ENCODE results near the gene CRIP2. TPM values are rescaled to one million over a fixed set of nuclear protein-coding genes. Genes with fewer than 3 reads are reported as not detected.

CRIP2 gene
- total and polyA plus RNA-seq, 2 of the 8 experiments (the other 6 are each of a cell fraction or from before 2014, with no cell fraction given), result 4.2 to 13.5 TPM

DNA sequence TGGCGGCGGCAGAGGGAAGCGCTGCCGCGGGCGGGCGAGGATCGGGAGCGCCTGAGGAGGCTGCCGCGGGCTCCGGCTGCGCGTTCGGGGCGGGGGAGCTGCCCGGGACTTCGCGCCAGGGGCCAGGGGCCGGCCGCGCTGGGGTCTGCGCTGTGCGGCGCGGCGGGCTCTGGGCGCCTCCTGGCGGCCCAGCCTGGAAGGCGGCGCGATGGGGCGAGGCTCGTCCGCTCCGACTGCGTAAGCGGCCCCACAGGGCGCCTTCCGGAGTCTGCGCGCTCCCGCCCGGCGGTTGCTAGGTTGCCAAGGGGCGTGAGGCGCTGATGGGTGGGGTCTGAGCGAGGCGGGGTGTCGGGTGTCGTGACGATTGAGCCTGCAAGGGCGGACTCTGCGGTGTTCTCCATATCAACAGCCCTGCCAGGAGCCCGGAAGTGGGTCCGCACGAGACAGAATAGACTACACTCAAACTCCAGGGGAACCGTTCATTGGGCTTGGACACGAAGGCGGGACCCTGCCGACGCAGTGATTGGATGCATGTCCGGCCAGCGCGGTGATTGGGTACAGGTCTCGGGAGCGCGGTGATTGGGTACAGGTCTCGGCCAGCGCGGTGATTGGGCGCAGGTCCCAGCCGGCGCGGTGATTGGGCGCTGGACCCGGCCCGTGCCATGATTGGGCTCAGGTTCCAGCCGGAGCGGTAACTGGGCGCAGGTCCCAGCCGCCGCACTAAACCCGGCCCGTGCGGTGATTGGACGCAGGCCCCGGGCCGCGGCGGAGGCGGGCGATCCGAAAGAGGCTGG lies 16.1 kb downstream of the CRIP2 start, which contains the start of gene TEDC1:
Gene TEDC1, plus strand, starts transcription at position 675 of the 794 bp plus-strand sequence. CDS start 130 bp downstream, outside the sequence.
- H2BK15ac ChIP-seq (ENCODE audit: low read length), result no peak within 1 kb of the TSS
- POLR2A ChIA-PET (ENCODE audit: partially characterized antibody), result interaction anchor here (0.8 to 2.8 kb wide), 4 partner anchors 10 to 18 kb away, joined by 3 to 9 read pairs (median 6); no protein-coding TSS in a partner anchor
- peak within 1 kb of the TSS; percentile 37 to 100 for H3K4me2 ChIP-seq (ENCODE audit: insufficient read depth in 1 of 2, low read depth in 2 of 2, low read length in 2 of 2)
- FAIRE-seq, result peak; percentile 77
- no peak within 1 kb of the TSS for H2BK120ac ChIP-seq (replicated peaks; ENCODE audit: low read depth, low read length)
- H3K4me1 ChIP-seq (replicated peaks in 1 of 4; ENCODE audit: control insufficient read depth in 3 of 4, insufficient read depth in 4 of 4, low read length in 3 of 4), result peaks cover 0 to 20% (median 5%) of the 10 kb centered on the region in 4 experiments; a peak in 5 of 7 replicates
- H2AK5ac ChIP-seq (ENCODE audit: low read depth, low read length), result no peak within 1 kb of the TSS
- no peak within 1 kb of the TSS for H2BK5ac ChIP-seq (ENCODE audit: low read depth, low read length)
- H4K91ac ChIP-seq (replicated peaks; ENCODE audit: insufficient read length, low read length), result no peak within 1 kb of the TSS
- no peak within 1 kb of the TSS for H3K56ac ChIP-seq (replicated peaks; ENCODE audit: insufficient read length, low read depth, low read length)
- no peak within 1 kb of the TSS; the same call in none of the 2 replicates for H3K18ac ChIP-seq (ENCODE audit: extremely low read depth, low read length)
- H3K4ac ChIP-seq (replicated peaks; ENCODE audit: insufficient read length, low read depth, low read length), result no peak within 1 kb of the TSS
- DNase-seq (ENCODE audit: low read depth in 1 of 2, low spot score in 2 of 2), result peak; percentile 90 to 92
- H2AFZ ChIP-seq (ENCODE audit: low read length), result no peak within 1 kb of the TSS
- CTCF ChIA-PET (ENCODE audit: partially characterized antibody), result interaction anchor here (0.9 to 2.6 kb wide), 14 partner anchors 10 to 709 kb away, joined by 3 to 33 read pairs (median 6); partner anchors contain the start of gene PACS2
- 6% methylated on average over 54 of the region's 94 CpGs; no CpG with 5 or more reads in 1 of the 2 experiments for WGBS, 2 experiments (ENCODE audit: extremely low coverage in 1 of 2, insufficient coverage in 1 of 2, insufficient read length in 1 of 2, insufficient replicate concordance in 2 of 2, low coverage in 1 of 2, low lambda C conversion rate in 2 of 2, missing lambda C conversion rate in 1 of 2)
- no peaks in the 10 kb centered on the region; a peak in 2 of 8 replicates for H3K36me3 ChIP-seq (ENCODE audit: control insufficient read depth in 2 of 4, insufficient read depth in 4 of 4, low read length in 3 of 4)
- no peak within 1 kb of the TSS for H3K14ac ChIP-seq (ENCODE audit: insufficient read length)
- peaks cover 0 to 12% of the 10 kb centered on the region in 2 experiments for H4K20me1 ChIP-seq (replicated peaks in 1 of 2; ENCODE audit: control insufficient read depth in 1 of 2, insufficient read depth in 2 of 2, low read length in 2 of 2)
- no peaks in the 10 kb centered on the region for H3K79me2 ChIP-seq (ENCODE audit: control insufficient read depth in 1 of 2, insufficient read depth in 2 of 2, low read length in 2 of 2)
- H4K5ac ChIP-seq (ENCODE audit: insufficient read length, low read depth, low read length), result no peak within 1 kb of the TSS
- peak within 1 kb of the TSS; percentile 71 for H4K8ac ChIP-seq (ENCODE audit: extremely low read depth, insufficient read depth, low read length)
- no peaks in the 10 kb centered on the region for H3K9me3 ChIP-seq (ENCODE audit: insufficient read depth in 2 of 2, low read depth in 1 of 2, low read length in 1 of 2)
- peak within 1 kb of the TSS; percentile 37 to 91 (median 70) for H3K4me3 ChIP-seq (ENCODE audit: extremely low read depth in 1 of 4, insufficient read depth in 2 of 4, low read depth in 3 of 4, low read length in 4 of 4)
- H3K27me3 ChIP-seq (replicated peaks in 1 of 4; ENCODE audit: control insufficient read depth in 3 of 4, extremely low read depth in 1 of 4, insufficient read depth in 3 of 4, low read length in 3 of 4), result peaks cover 25 to 33% (median 32%) of the 10 kb centered on the region in 4 experiments
- peaks cover 9% of the 10 kb centered on the region; the same call in 1 of the 2 replicates for H3K23me2 ChIP-seq (ENCODE audit: low read depth, low read length)
- no peak within 1 kb of the TSS for H3K23ac ChIP-seq (ENCODE audit: insufficient read length)
- no peak within 1 kb of the TSS for H2BK20ac ChIP-seq (ENCODE audit: low read length)
- H2BK12ac ChIP-seq (ENCODE audit: low read depth, low read length), result no peak within 1 kb of the TSS
- H3K79me1 ChIP-seq (ENCODE audit: low read depth, low read length), result no peaks in the 10 kb centered on the region
- peak within 1 kb of the TSS in 3 of 4 experiments; percentile 63 to 85 (median 70); a peak in 5 of 7 replicates for H3K9ac ChIP-seq (replicated peaks in 1 of 4; ENCODE audit: extremely low read depth in 1 of 4, low read depth in 3 of 4, low read length in 3 of 4)
- H3K27ac ChIP-seq (ENCODE audit: low read depth, low read length), result peak within 1 kb of the TSS; percentile 73; the same call in 1 of the 2 replicates
- TF ChIP-seq CBX5 (IDR thresholded peaks at IDR 0.05; ENCODE audit: low read depth, low read length) (no peak), TCF12 (IDR thresholded peaks at IDR 0.05; ENCODE audit: low read depth, low read length) (no peak), CREB1 (IDR thresholded peaks at IDR 0.05) (peak; percentile 64), SRF (IDR thresholded peaks at IDR 0.05; ENCODE audit: low read depth, low read length) (0 out of 2 replicates have a peak, but pooled peaks have one; percentile 16), SP2 (IDR thresholded peaks at IDR 0.05; ENCODE audit: low read length) (peak; percentile 40), SUZ12 (IDR thresholded peaks at IDR 0.05; ENCODE audit: low read length) (no peak), BACH1 (IDR thresholded peaks at IDR 0.05; ENCODE audit: low read length) (no peak), EGR1 (IDR thresholded peaks at IDR 0.05; ENCODE audit: borderline replicate concordance, low read depth, low read length) (no peak)
- TF ChIP-seq, protein P1, sequence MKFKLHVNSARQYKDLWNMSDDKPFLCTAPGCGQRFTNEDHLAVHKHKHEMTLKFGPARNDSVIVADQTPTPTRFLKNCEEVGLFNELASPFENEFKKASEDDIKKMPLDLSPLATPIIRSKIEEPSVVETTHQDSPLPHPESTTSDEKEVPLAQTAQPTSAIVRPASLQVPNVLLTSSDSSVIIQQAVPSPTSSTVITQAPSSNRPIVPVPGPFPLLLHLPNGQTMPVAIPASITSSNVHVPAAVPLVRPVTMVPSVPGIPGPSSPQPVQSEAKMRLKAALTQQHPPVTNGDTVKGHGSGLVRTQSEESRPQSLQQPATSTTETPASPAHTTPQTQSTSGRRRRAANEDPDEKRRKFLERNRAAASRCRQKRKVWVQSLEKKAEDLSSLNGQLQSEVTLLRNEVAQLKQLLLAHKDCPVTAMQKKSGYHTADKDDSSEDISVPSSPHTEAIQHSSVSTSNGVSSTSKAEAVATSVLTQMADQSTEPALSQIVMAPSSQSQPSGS (IDR thresholded peaks at IDR 0.05; ENCODE audit: low read length), result no peak
- TF ChIP-seq, protein P2, sequence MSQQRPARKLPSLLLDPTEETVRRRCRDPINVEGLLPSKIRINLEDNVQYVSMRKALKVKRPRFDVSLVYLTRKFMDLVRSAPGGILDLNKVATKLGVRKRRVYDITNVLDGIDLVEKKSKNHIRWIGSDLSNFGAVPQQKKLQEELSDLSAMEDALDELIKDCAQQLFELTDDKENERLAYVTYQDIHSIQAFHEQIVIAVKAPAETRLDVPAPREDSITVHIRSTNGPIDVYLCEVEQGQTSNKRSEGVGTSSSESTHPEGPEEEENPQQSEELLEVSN (IDR thresholded peaks at IDR 0.05), result peak; percentile 90
